NCI-H524 treated with DMSO at 0.1 percent for 48 hours (cell line): ENCODE data around the gene TMOD1.
A peak's percentile ranks its signal among the peaks of the same experiment; 100 is the strongest.
"Not testable (repeated sequence)": the region's sequence is repeated elsewhere in the genome, so short reads cannot be mapped to it uniquely, and the experiment has no call there.

Experiments used
- DNase-seq: peaks from one replicate; lab custom pipeline; 2025; lab: John Stamatoyannopoulos, UW

Gene TMOD1

DNA sequence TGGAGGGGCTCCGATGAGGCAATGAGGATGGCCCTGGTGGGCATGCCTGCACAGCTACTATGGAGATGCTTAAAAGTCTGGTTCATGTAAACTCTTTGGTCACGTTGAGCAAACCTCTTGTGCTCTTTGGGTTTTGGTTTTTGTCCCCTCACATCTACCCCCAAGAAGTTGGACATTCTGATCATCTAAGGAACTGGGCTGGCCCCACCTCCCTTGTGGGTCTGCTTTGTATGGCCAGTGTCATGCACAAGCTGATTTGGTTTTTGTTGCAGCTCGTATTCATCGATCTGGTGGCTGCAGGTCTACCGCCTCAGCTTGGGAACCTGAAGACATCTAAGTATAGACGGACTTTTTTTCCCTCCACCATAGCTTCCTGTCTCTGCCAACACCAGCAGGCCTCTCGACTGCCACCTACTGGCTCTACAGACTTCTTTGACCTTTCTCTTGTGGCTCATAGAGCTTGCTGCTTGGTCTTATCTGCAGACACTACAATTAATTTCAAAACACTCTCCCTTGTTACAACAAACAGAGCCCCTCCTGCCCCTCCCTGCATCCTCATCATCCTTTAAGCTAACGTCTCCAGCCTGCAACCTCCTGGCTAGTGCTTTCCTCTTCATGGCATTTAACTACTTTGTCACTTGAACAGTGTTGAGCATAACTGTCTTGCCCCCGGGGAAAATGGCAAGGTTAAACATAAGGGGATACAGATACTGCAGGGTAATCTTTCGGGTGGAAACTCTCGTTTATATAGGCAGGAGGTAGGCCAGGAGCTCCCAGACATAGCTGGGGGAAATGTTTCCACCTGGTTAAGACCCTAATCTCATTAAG lies 97.2 kb downstream of the TMOD1 start:
- peak; percentile 43 for DNase-seq

DNA sequence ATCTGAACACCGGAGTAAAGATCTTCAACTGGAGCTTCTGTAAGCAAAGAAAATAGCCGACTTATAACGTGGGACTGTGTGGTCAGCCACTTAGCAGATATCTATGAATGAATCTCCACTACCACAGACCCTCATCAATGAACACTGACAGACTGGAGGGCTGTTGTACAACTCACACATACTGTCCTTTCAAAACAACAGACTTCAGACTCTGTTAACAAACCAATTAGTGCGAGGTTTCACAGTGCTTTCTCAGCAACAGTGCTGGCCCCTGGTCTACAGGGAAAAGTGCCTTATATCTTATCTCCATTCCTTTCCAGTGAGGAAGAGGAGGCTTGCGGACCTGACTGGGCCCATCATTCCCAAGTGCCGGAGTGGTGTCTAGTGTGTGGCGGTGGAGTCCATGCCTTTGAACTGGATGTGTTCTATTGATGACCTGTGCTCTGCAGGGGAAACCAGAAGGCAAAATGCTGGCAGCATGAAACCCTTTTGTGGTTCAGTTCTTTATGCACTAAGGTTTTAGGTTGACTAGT lies 97.9 kb downstream of the TMOD1 start:
- no peak for DNase-seq

GRCh38 chr9:97600531-97601227 lies 99.2 kb downstream of the TMOD1 start:
- DNase-seq: no peak

DNA sequence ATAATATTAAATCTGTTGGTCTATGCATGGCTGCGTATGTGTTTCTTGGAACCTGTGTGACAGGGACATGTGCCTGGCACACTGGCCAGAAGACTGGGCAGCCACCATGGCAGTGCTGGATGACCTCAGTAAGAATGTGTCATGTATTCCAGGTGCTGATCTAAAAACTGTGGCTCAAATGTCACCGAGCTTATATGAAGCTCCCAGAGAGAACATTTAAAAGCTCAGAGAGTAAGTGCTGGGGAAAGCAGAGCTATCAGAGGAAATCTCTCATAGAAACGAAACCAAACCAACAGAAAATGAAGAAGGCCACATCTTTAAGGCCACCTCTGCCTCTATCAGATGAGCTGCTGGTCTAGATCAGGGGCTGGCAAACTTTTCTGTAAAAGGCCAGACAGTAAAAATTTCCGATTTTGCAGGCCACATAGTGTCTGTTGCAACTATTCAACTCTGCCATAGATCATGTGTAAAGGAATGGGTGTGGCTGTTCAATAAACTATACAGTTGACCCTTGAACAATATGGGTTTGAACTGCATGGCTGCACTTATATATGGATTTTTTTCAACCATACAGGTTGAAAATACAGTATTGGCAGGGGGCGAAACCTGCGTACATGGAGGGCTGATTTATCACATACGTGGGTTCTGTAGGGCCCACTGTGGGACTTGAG lies 99.9 kb downstream of the TMOD1 start:
- DNase-seq: no peak

DNA sequence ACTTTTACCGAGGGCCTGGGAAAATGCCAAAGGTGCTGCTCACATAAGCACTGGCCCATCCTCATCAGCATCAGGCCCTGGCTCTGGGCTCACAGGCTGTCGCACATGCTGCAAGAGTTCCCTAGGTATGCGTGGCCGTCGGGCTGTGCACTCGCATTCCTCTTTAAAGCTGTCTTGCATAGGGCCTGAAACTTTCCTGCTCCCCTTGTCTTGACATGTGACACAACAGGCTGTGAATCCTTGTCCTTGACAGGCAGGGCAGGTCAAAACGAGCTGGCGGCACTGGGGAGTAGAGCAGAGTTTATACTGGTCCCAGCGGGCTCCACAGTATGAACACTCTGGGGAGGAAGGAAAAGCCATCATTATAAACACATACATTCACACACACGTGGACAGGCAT lies 101.0 kb downstream of the TMOD1 start:
- no peak for DNase-seq

DNA sequence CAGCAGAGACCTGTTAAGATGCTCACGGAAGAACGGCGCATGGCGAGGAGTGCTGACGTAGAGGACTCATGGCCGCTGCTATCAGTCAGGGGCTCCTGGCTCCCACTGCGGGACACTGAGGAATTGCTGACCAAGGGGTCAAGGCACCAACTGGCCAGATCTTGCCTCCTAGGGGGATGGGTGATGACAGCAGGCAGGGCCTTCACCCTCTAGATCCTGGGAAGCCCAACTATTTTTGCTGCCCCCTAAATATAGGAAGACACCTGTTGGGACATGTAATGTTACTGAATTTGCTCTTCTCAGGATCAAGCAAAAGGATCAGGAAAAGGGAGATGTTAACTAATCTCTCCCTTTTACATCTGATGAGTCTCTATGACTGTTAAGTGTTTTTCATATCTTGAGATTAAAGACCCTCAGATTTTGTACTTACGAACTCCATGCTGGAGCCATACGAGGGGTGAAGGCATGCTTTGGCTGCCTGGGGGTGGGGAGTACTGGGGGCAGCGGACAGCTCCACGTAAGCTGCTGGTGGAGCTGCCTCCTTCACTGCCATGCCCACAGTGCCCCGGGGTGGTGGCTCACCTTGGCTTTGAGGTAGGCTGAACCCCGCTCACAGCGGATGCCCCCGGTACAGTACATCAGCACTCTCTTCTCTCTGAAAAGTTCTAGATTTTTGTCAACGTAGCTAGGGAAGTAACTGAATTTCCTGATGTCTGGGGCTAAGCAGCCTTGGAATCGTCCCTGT lies 103.6 kb downstream of the TMOD1 start:
- DNase-seq: no peak

DNA sequence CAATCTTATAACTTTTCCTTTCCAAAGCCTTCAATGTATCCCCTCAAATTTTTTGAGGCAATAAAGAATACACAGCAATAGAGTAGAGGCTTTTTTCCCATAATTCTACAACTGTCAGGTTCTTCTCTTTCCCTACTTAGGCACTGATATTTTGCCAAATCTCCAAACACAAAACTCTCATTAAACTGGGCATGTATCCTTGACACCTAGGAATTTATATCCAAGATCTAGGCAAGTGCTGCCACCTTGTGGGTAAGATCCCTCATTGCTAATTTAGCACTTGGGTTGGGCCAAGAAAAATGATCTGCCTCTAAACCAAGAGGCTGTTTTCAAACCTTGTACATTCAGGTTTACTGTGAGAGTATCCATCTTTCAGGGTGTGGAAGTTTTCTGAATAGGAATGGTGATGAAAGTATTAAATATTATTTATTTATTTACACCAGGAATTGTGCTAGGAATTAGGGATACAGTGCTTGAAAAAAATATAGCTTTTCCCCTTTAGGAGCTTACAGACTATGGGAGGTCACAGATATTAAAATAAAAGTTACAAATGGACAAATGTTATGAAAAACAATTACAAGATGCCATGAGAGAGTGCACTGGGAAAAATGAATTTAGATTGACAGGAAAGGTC lies 114.1 kb downstream of the TMOD1 start:
- no peak for DNase-seq

GRCh38 chr9:97617939-97618416 lies 116.5 kb downstream of the TMOD1 start:
- DNase-seq: no peak

GRCh38 chr9:97620063-97620462 lies 118.6 kb downstream of the TMOD1 start:
- DNase-seq: not testable (repeated sequence)

DNA sequence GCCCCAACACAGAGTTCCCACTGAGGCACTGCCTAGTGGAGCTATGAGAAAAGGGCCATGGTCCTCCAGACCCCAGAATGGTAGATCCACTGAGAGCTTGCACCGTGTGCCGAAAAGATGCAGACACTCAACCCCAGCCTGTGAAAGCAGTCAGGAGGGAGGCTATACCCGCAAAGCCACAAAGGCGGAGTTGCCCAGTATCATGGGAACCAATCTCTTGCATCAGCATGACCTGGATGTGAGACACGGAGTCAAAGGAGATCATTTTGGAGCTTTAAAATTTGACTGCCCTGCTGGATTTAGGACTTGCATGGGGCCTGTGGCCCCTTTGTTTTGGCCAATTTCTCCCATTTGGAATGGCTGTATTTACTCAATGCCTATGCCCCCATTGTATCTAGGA lies 121.0 kb downstream of the TMOD1 start:
- DNase-seq: not testable (repeated sequence)

- DNase-seq: no peak
Measured at GRCh38 chr9:97623946-97624345, 122.5 kb downstream of the TMOD1 start.

GRCh38 chr9:97625620-97626019 lies 124.2 kb downstream of the TMOD1 start:
- DNase-seq: no peak

- DNase-seq: no peak
Measured at GRCh38 chr9:97627624-97628023, 126.2 kb downstream of the TMOD1 start.

DNA sequence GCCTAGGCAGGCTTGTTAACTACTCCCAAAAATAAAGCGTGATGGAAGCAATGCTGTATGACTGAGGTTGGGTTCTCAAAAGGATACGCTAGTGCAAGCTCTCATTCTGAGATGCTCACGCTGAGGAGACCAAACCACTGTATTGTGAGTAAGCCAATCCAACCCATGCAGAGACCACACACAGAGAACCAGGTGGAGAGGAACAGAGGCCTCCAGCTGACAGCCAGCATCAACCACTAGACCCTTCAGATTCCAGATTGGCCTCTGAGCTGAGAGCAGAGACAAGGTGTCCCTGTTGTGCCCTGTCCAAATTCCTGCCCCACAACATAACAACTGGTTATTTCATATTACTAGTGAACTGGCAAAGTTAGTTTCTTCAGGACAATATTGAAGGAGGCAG lies 127.2 kb downstream of the TMOD1 start:
- DNase-seq: no peak

- DNase-seq: no peak
Measured at GRCh38 chr9:97629156-97629555, 127.7 kb downstream of the TMOD1 start.

DNA sequence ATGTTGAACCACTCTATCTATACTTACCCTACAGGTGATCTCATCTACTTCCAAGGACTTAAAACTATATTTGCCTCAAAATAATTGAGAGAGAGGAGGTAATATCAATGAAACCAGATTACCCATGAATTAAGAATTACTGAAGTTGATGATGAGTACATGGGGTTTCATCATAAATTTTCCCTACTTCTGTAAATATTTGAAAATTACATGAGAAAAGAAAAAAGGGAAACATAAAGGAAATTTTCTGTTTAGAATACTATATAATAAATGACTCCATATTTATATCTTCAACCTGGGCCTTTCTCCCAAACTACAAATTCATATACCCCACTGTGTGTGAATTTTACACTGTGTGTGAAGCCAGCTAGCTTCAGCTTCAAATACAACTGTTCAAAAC lies 129.1 kb downstream of the TMOD1 start:
- DNase-seq: no peak

- peak; percentile 56 for DNase-seq
Measured at GRCh38 chr9:97632248-97632984, 130.9 kb downstream of the TMOD1 start.

DNA sequence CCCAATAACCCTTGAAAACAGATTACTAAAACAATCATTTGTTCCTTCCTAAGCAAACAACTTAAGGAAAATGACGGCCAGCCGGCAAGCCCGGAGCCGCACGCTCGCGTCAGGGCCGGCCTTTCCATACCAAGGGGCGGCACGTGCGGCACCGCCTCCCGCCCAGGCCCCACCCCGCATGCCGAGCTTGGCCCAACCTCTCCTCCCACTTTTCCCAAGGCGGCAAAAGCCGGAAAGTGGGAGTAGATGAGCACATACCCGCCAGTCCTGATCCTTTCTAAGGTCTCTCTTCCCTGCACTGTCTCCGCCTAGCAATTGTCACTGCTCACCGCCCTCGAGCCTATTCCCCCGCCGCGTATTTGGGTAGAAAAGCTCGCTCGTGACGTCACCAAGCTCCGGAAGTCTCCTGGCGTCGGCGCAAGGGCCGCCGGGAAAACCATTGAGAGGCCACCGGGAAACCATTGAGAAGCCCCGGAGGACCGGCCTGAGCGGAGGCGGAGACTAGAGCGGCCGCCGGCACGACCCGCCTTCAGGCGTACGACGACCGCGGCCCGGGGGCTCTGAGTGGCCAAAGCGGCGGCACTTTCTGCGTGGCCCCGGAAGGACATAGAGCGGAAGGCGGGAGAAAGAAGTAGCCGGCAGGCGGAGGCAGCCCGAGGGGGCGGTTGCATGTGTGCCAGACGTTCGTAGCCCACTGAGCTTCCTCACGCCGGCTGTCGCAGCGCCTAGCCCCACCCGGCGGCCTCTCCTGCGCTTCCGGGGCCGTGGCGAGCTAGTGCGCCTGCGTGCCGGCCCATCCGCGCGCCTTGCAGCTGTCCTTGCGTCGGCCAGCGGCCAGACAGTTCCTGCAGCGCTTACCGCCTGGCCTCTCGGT lies 131.8 kb downstream of the TMOD1 start, which contains the start of the genes NCBP1 and TSTD2:
TSS of gene NCBP1 (plus strand) at position 837 of the 874 bp plus-strand sequence. CDS start 61 bp downstream, outside the sequence.
TSS of gene TSTD2 (minus strand) at position 384 of the 874 bp plus-strand sequence. CDS start 5,806 bp downstream, outside the sequence.
- DNase-seq: peak; percentile 97

GRCh38 chr9:97633859-97634490 lies 132.5 kb downstream of the TMOD1 start:
- DNase-seq: no peak
